ENCODE results near the gene CD200. TPM values are rescaled to one million over a fixed set of nuclear protein-coding genes. Genes with fewer than 3 reads are reported as not detected.
"Not testable (repeated sequence)": the region's sequence is repeated elsewhere in the genome, so short reads cannot be mapped to it uniquely, and the experiment has no call there.

Gene CD200
- total RNA-seq, 1 experiment from 2014 or later = not detected

- H3K4me1 ChIP-seq (ENCODE audit: low read length); H3K9me3 ChIP-seq (ENCODE audit: low read length); DNase-seq; H4K20me1 ChIP-seq (ENCODE audit: insufficient read depth, low read depth, low read length); H3K4me3 ChIP-seq (ENCODE audit: low read length); H3K27me3 ChIP-seq (ENCODE audit: low read length); H3K36me3 ChIP-seq (ENCODE audit: insufficient read depth, low read length); H3K9ac ChIP-seq (ENCODE audit: low read length); H3K79me2 ChIP-seq (ENCODE audit: low read length); H3K27ac ChIP-seq (ENCODE audit: low read length); H3K9me2 ChIP-seq (replicated peaks; ENCODE audit: insufficient read depth, low read length); H3K4me2 ChIP-seq (ENCODE audit: low read depth, low read length, poor library complexity, severe bottlenecking); H2AFZ ChIP-seq (ENCODE audit: low read length): not testable (repeated sequence)
Observed at GRCh38 chr3:112378347-112378746, 45.4 kb downstream of the CD200 start.

- no peak overlapping the region for H2AFZ ChIP-seq (ENCODE audit: low read length)
- DNase-seq = no peak
Observed at GRCh38 chr3:112379020-112379690, 46.2 kb downstream of the CD200 start.

DNA sequence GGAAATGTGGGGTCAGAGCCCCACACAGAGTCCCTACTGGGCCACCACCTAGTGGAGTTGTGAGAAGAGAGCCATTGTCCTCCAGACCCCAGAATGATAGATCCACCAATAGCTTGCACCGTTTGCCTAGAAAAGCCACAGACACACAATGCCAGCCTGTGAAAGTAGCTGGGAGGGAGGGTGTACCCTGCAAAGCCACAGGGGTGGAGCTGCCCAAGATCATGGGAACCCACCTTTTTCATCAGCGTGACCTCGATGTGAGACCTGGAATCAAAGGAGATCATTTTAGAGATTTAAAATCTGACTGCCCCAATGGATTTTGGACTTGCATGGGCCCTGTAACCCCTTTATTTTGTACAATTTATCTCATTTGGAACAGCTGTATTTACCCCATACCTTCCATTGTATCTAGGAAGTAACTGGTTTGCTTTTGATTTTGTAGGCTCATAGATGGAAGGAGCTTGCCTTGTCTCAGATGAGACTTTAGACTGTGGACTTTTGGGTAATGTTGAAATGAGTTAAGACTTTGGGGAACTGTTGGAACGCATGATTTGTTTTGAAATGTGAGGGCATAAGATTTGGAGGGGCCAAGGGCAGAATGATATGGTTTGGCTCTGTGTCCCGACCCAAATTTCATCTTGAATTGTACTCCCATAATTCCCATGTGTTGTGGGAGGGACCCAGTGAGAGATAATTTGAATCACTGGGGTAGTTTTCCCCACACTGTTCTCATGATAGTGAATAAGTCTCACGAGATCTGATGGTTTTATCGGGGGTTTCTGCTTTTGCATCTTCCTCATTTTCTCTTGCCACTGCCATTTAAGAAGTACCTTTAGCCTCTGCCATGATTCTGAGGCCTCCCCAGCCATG, 49.0 kb downstream of the CD200 start:
- H4K20me1 ChIP-seq (ENCODE audit: insufficient read depth, low read depth, low read length) = no peaks in the 10 kb centered on the region
- H3K4me2 ChIP-seq (ENCODE audit: low read depth, low read length, poor library complexity, severe bottlenecking) = no peak overlapping the region
- H3K9me2 ChIP-seq (replicated peaks; ENCODE audit: insufficient read depth, low read length) = no peaks in the 10 kb centered on the region
- no peaks in the 10 kb centered on the region for H3K79me2 ChIP-seq (ENCODE audit: low read length)
- H3K9me3 ChIP-seq (ENCODE audit: low read length) = no peaks in the 10 kb centered on the region
- H2AFZ ChIP-seq (ENCODE audit: low read length) = no peak overlapping the region
- no peak overlapping the region for H3K9ac ChIP-seq (ENCODE audit: low read length)
- no peak overlapping the region for H3K27ac ChIP-seq (ENCODE audit: low read length)
- no peak overlapping the region for H3K4me3 ChIP-seq (ENCODE audit: low read length)
- DNase-seq = no peak
- no peaks in the 10 kb centered on the region for H3K36me3 ChIP-seq (ENCODE audit: insufficient read depth, low read length)
- H3K27me3 ChIP-seq (ENCODE audit: low read length) = no peaks in the 10 kb centered on the region
- H3K4me1 ChIP-seq (ENCODE audit: low read length) = peaks cover 7% of the 10 kb centered on the region

More at GRCh38 chr3:112379020-112379690, 46.2 kb downstream of the CD200 start:
- Histone ChIP-seq H3K9me2 (replicated peaks; ENCODE audit: insufficient read depth, low read length) (no peaks in the 10 kb centered on the region), H3K79me2 (ENCODE audit: low read length) (no peaks in the 10 kb centered on the region), H3K9me3 (ENCODE audit: low read length) (no peaks in the 10 kb centered on the region), H3K9ac (ENCODE audit: low read length) (no peak overlapping the region), H3K27me3 (ENCODE audit: low read length) (no peaks in the 10 kb centered on the region), H3K4me1 (ENCODE audit: low read length) (peaks cover 7% of the 10 kb centered on the region), H3K4me2 (ENCODE audit: low read depth, low read length, poor library complexity, severe bottlenecking) (no peak overlapping the region), H3K27ac (ENCODE audit: low read length) (no peak overlapping the region), H4K20me1 (ENCODE audit: insufficient read depth, low read depth, low read length) (no peaks in the 10 kb centered on the region), H3K36me3 (ENCODE audit: insufficient read depth, low read length) (no peaks in the 10 kb centered on the region), H3K4me3 (ENCODE audit: low read length) (no peak overlapping the region)

DNA sequence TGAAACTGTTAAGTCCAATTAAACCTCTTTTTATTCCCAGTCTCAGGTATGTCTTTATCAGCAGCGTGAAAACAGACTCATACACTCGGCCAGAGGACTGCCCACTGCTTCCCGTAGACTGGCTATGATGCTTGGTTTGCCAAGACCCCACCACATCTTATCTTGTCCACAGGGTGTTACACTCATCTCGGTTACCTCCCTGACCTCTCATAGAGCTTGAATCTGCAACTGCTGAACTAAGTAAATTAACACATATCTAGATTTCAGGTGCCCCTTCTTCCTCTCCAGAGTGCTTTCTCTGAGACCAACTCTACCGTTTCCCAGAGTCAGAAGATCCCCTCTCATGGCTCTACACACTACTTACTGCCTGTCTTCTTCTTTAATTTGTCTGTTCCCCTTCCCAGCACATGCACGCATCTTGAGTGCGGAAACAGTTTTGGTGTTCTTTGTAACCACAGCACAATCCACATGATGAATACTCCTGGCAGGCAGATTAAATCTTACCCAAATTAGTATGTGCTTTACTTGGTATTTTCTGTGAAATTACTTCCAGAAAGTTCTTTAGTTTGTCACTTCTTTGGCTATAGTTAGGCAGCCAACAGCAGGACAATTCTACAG, 49.7 kb downstream of the CD200 start:
- peaks cover 4% of the 10 kb centered on the region for H3K4me1 ChIP-seq (ENCODE audit: low read length)
- DNase-seq = no peak
- no peaks in the 10 kb centered on the region for H3K9me3 ChIP-seq (ENCODE audit: low read length)
- no peak overlapping the region for H3K4me3 ChIP-seq (ENCODE audit: low read length)
- H3K4me2 ChIP-seq (ENCODE audit: low read depth, low read length, poor library complexity, severe bottlenecking) = no peak overlapping the region
- no peaks in the 10 kb centered on the region for H3K9me2 ChIP-seq (replicated peaks; ENCODE audit: insufficient read depth, low read length)
- H3K9ac ChIP-seq (ENCODE audit: low read length) = no peak overlapping the region
- no peaks in the 10 kb centered on the region for H3K79me2 ChIP-seq (ENCODE audit: low read length)
- H3K27ac ChIP-seq (ENCODE audit: low read length) = no peak overlapping the region
- H3K36me3 ChIP-seq (ENCODE audit: insufficient read depth, low read length) = no peaks in the 10 kb centered on the region
- no peaks in the 10 kb centered on the region for H4K20me1 ChIP-seq (ENCODE audit: insufficient read depth, low read depth, low read length)
- H2AFZ ChIP-seq (ENCODE audit: low read length) = no peak overlapping the region
- no peaks in the 10 kb centered on the region for H3K27me3 ChIP-seq (ENCODE audit: low read length)

- Histone ChIP-seq H3K9me2 (replicated peaks; ENCODE audit: insufficient read depth, low read length) (no peaks in the 10 kb centered on the region), H2AFZ (ENCODE audit: low read length) (no peak overlapping the region), H3K4me2 (ENCODE audit: low read depth, low read length, poor library complexity, severe bottlenecking) (no peak overlapping the region), H3K36me3 (ENCODE audit: insufficient read depth, low read length) (no peaks in the 10 kb centered on the region), H3K4me1 (ENCODE audit: low read length) (no peaks in the 10 kb centered on the region), H3K27me3 (ENCODE audit: low read length) (no peaks in the 10 kb centered on the region), H3K79me2 (ENCODE audit: low read length) (no peaks in the 10 kb centered on the region), H3K4me3 (ENCODE audit: low read length) (no peak overlapping the region), H4K20me1 (ENCODE audit: insufficient read depth, low read depth, low read length) (no peaks in the 10 kb centered on the region), H3K9me3 (ENCODE audit: low read length) (no peaks in the 10 kb centered on the region), H3K9ac (ENCODE audit: low read length) (no peak overlapping the region), H3K27ac (ENCODE audit: low read length) (no peak overlapping the region)
- no peak for DNase-seq
Observed at GRCh38 chr3:112384769-112385168, 51.8 kb downstream of the CD200 start.

DNA sequence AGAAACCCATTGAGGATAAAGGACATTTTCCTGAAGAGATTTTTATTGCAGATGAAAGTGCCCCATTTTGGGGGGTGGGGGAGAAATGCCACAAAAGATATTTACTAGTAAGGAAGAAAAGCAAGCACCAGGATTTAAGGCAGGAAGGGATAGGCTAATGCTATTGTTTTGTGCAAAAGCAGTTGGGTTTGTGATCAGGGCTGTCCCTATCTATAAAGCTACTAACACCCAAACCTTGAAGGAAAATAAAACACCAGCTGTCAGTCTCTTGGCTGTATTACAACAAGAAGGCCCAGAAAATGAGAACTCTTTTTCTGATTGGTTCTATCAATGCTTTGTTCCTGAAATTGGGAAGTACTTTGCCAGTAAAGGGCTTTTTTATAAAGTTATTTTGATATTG, 56.0 kb downstream of the CD200 start:
- Histone ChIP-seq H3K27me3 (ENCODE audit: low read length) (no peaks in the 10 kb centered on the region), H3K79me2 (ENCODE audit: low read length) (no peaks in the 10 kb centered on the region), H3K9ac (ENCODE audit: low read length) (no peak overlapping the region), H3K4me3 (ENCODE audit: low read length) (no peak overlapping the region), H2AFZ (ENCODE audit: low read length) (no peak overlapping the region), H3K9me3 (ENCODE audit: low read length) (peaks cover 2% of the 10 kb centered on the region; the same call in 1 of the 2 replicates), H3K9me2 (replicated peaks; ENCODE audit: insufficient read depth, low read length) (no peaks in the 10 kb centered on the region), H3K4me1 (ENCODE audit: low read length) (no peaks in the 10 kb centered on the region), H3K4me2 (ENCODE audit: low read depth, low read length, poor library complexity, severe bottlenecking) (no peak overlapping the region), H3K27ac (ENCODE audit: low read length) (no peak overlapping the region), H4K20me1 (ENCODE audit: insufficient read depth, low read depth, low read length) (no peaks in the 10 kb centered on the region), H3K36me3 (ENCODE audit: insufficient read depth, low read length) (no peaks in the 10 kb centered on the region)
- no peak for DNase-seq

- no peaks in the 10 kb centered on the region for H3K36me3 ChIP-seq (ENCODE audit: insufficient read depth, low read length)
- H3K4me1 ChIP-seq (ENCODE audit: low read length) = no peaks in the 10 kb centered on the region
- H3K4me3 ChIP-seq (ENCODE audit: low read length) = no peak overlapping the region
- H3K4me2 ChIP-seq (ENCODE audit: low read depth, low read length, poor library complexity, severe bottlenecking) = no peak overlapping the region
- H3K27ac ChIP-seq (ENCODE audit: low read length) = no peak overlapping the region
- H2AFZ ChIP-seq (ENCODE audit: low read length) = no peak overlapping the region
- H3K79me2 ChIP-seq (ENCODE audit: low read length) = no peaks in the 10 kb centered on the region
- no peaks in the 10 kb centered on the region for H3K9me2 ChIP-seq (replicated peaks; ENCODE audit: insufficient read depth, low read length)
- no peak overlapping the region for H3K9ac ChIP-seq (ENCODE audit: low read length)
- no peaks in the 10 kb centered on the region for H4K20me1 ChIP-seq (ENCODE audit: insufficient read depth, low read depth, low read length)
- no peak for DNase-seq
- peaks cover 2% of the 10 kb centered on the region; the same call in 1 of the 2 replicates for H3K9me3 ChIP-seq (ENCODE audit: low read length)
- no peaks in the 10 kb centered on the region for H3K27me3 ChIP-seq (ENCODE audit: low read length)
Observed at GRCh38 chr3:112389961-112390360, 57.0 kb downstream of the CD200 start.
